Fibroblast of lung (primary cell): ENCODE measurements around the gene SMAD3.

Source experiments
- EZH2 ChIP-seq: IDR thresholded peaks from 2 replicates; pipeline ENCODE4 v1.5.1; 2012; ENCODE audit warnings: low read length, control low read depth, mild to moderate bottlenecking; ENCODE audit errors: missing control alignments
- TF ChIP-seq, protein P1 (sequence below), 2 donors: IDR thresholded peaks in 1 of 2; conservative IDR thresholded peaks in 1 of 2; 1 replicate in 1 of 2; 2 replicates in 1 of 2; pipeline ENCODE4 v1.5.1; 2011 to 2012; ENCODE audit warnings: low read length in 2 of 2, control low read depth in 1 of 2, inconsistent platforms in 1 of 2, low read depth in 1 of 2, mild to moderate bottlenecking in 1 of 2

DNA sequence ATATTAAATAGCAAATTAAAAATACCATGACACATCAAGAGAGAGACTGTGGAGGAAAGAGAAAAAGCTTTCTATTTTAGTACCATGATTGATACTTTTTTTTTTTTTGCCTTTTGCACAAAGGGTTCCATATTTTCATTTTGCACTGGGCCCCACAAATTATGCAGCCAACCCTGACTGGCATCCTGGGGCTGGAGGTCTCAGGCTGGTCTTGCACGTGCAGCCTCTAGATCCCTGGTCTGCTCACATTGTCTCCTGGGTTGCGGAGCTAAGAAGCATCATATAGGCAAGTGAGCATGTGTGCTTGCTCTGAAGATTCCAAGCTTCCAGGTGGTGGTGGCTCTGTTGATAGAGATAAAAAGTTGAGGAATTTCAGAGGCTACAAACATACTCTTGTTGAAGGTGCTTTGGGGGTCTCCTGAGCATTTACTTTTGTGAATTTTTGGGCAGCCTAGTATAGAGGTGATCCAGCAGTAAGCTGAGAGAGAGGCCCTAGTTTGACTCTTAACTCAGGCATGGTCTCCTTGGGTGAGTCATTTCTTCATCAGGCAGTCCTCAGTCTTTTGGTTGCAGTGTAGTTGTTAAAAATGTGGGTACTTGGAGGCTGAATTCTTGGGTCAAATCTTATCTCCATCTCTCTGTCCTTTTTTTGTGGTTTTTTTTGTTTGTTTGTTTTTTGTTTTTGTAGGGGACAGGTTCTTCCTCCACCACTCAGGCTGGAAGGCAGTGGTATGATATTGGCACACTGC lies 31.3 kb downstream of the SMAD3 start:
- no peak for TF ChIP-seq EZH2
- TF ChIP-seq, protein P1, sequence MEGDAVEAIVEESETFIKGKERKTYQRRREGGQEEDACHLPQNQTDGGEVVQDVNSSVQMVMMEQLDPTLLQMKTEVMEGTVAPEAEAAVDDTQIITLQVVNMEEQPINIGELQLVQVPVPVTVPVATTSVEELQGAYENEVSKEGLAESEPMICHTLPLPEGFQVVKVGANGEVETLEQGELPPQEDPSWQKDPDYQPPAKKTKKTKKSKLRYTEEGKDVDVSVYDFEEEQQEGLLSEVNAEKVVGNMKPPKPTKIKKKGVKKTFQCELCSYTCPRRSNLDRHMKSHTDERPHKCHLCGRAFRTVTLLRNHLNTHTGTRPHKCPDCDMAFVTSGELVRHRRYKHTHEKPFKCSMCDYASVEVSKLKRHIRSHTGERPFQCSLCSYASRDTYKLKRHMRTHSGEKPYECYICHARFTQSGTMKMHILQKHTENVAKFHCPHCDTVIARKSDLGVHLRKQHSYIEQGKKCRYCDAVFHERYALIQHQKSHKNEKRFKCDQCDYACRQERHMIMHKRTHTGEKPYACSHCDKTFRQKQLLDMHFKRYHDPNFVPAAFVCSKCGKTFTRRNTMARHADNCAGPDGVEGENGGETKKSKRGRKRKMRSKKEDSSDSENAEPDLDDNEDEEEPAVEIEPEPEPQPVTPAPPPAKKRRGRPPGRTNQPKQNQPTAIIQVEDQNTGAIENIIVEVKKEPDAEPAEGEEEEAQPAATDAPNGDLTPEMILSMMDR (conservative IDR thresholded peaks at IDR 0.05 in 1 of 2, IDR thresholded peaks at IDR 0.05 in 1 of 2; ENCODE audit: low read depth in 1 of 2, low read length in 2 of 2), result no peak
